Measurements from ENCODE around the gene SLCO4A1. TPM values are rescaled to one million over a fixed set of nuclear protein-coding genes. Genes with fewer than 3 reads are reported as not detected.

The SLCO4A1 gene
- total and polyA plus RNA-seq, 9 donors: 1.1 to 10.9 (median 3.7) TPM

DNA sequence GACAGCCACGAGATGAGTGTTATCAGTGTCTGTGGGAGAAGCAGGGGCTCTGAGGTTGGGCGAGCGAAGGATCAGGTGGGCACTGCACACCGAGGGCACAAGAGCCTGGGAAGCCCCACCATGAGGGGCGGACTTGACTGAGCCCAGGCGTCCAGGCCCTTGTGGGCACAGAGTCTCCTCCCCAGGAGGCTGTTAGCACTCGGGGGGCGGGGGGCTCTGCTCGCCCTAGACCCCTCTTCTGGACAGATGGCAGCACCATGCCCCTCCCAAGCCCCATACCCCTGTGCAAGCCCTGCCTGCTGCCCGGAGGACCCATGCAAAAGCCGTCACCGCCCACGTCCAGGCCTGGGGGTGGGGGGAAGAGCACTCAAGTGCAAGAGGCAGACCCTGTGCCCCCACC lies 21.7 kb upstream of the SLCO4A1 start:
- H3K27me3 ChIP-seq: no peaks in the 10 kb centered on the region
- H3K4me3 ChIP-seq: no peak overlapping the region
- TF ChIP-seq POLR2A (IDR thresholded peaks at IDR 0.05) (no peak), EP300 (IDR thresholded peaks at IDR 0.05) (no peak)
- TF ChIP-seq, protein P1, sequence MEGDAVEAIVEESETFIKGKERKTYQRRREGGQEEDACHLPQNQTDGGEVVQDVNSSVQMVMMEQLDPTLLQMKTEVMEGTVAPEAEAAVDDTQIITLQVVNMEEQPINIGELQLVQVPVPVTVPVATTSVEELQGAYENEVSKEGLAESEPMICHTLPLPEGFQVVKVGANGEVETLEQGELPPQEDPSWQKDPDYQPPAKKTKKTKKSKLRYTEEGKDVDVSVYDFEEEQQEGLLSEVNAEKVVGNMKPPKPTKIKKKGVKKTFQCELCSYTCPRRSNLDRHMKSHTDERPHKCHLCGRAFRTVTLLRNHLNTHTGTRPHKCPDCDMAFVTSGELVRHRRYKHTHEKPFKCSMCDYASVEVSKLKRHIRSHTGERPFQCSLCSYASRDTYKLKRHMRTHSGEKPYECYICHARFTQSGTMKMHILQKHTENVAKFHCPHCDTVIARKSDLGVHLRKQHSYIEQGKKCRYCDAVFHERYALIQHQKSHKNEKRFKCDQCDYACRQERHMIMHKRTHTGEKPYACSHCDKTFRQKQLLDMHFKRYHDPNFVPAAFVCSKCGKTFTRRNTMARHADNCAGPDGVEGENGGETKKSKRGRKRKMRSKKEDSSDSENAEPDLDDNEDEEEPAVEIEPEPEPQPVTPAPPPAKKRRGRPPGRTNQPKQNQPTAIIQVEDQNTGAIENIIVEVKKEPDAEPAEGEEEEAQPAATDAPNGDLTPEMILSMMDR (IDR thresholded peaks at IDR 0.05): no peak
- no peak overlapping the region for H3K27ac ChIP-seq
- H3K4me1 ChIP-seq (ENCODE audit: insufficient read depth): peaks cover 13% of the 10 kb centered on the region
- DNase-seq: peak in 1 of 5 donors; percentile 19
- H3K9me3 ChIP-seq: no peaks in the 10 kb centered on the region
- 65 to 70% (median 66%) methylated on average over 13 of the region's 13 CpGs for WGBS, 3 donors
- intact Hi-C loops (cut with DNase I): loop anchor here in 1 of 4 donors (5.0 kb wide), 1 partner anchor 318 kb away; the partner anchor contains the start of gene ADRM1
- no peaks in the 10 kb centered on the region for H3K36me3 ChIP-seq

DNA sequence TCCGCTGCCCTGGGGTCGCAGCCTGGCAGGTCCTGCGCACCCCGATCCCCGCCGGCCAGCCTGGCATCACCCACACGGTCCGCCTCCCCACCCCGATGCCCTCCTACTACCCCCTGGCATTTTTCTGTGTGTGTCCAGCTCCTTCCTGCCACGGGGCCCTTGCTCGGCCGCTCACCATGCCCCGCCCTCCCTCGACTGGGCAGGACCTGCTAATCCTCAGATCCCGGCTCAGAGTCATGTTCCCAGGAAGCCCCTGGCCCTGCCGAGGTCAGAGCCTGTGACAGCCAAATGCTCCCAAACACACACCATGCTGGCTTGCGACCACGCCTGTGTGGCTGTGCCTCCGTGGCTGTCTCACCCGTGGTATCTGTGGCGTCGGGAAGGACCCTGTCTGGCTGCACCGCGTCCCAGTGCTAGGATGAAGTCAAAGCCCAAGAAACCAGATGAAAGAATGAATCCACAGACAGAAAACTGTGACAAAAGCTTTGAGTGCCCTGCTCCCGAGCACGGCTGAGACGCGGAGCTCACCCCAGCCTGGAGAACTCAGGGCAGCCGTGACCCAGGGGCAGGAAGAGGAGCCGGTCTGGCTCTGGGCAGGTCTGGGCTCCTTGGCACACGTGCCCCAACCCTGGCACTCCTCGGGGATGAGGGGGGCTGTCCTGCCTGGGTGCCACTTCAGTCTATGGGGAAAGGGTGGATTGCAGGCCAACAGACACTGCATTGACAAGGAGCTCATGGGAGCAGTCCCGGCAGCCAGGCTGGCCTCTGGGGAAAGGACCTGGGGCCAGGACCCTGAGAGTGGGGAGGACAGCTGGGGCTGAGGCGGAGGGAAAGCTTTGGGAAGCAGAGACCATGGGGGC lies 20.8 kb upstream of the SLCO4A1 start:
- DNase-seq: peak in 1 of 5 donors; percentile 31
- Histone ChIP-seq H3K27ac (no peak overlapping the region), H3K36me3 (no peaks in the 10 kb centered on the region), H3K27me3 (no peaks in the 10 kb centered on the region), H3K9me3 (no peaks in the 10 kb centered on the region), H3K4me3 (no peak overlapping the region), H3K4me1 (ENCODE audit: insufficient read depth) (peaks cover 13% of the 10 kb centered on the region)
- intact Hi-C loops (cut with DNase I): loop anchor here in 1 of 4 donors (5.0 kb wide), 1 partner anchor 319 kb away; the partner anchor contains the start of gene ADRM1
- WGBS, 3 donors: 73 to 82% (median 74%) methylated on average over 29 to 34 of the region's 34 CpGs
- TF ChIP-seq EP300 (IDR thresholded peaks at IDR 0.05) (no peak), POLR2A (IDR thresholded peaks at IDR 0.05) (no peak)
- TF ChIP-seq, protein P1 (IDR thresholded peaks at IDR 0.05): no peak

DNA sequence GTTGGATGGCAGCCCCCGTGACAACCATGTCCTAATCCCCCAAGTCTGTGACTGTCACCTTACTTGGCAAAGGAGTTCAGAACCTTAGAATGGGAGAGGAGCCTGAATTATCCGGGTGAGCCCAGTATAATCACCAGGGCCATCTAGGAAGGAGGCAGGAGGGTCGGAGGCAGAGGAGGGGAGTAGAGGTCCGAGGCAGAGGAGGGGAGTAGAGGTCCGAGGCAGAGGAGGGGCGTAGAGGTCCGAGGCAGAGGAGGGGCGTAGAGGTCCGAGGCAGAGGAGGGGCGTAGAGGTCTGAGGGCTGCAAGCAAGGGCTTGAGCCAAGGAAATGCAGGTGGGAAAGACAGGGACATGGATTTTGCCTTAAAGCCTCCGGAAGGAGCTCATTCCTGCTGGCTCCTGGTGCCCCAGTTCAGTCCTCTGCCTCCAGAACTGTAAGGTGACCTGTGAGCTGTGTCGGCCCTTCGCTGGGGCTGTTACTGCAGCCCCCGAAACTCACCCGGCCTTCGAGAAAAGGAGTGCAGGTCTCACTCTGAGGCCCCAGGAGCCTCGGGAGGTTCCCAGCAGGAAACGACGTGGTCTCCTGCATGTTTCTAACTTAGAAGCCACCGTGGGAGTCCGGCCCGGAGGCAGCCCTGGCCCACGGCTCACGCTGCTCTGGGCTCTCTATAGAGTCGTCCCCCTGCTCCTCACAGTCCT lies 20.0 kb upstream of the SLCO4A1 start:
- 70 to 77% (median 72%) methylated on average over 25 of the region's 25 CpGs for WGBS, 3 donors
- no peaks in the 10 kb centered on the region for H3K27me3 ChIP-seq
- TF ChIP-seq EP300 (IDR thresholded peaks at IDR 0.05) (no peak), POLR2A (IDR thresholded peaks at IDR 0.05) (no peak)
- TF ChIP-seq, protein P1 (IDR thresholded peaks at IDR 0.05): no peak
- H3K4me1 ChIP-seq (ENCODE audit: insufficient read depth): peaks cover 13% of the 10 kb centered on the region
- DNase-seq: no peak
- no peaks in the 10 kb centered on the region for H3K9me3 ChIP-seq
- no peak overlapping the region for H3K4me3 ChIP-seq
- H3K27ac ChIP-seq: peak overlapping the region; percentile 58 to 91
- intact Hi-C loops (cut with DNase I): loop anchor here in 1 of 4 donors (5.0 kb wide), 1 partner anchor 320 kb away; the partner anchor contains the start of gene ADRM1
- H3K36me3 ChIP-seq: no peaks in the 10 kb centered on the region

DNA sequence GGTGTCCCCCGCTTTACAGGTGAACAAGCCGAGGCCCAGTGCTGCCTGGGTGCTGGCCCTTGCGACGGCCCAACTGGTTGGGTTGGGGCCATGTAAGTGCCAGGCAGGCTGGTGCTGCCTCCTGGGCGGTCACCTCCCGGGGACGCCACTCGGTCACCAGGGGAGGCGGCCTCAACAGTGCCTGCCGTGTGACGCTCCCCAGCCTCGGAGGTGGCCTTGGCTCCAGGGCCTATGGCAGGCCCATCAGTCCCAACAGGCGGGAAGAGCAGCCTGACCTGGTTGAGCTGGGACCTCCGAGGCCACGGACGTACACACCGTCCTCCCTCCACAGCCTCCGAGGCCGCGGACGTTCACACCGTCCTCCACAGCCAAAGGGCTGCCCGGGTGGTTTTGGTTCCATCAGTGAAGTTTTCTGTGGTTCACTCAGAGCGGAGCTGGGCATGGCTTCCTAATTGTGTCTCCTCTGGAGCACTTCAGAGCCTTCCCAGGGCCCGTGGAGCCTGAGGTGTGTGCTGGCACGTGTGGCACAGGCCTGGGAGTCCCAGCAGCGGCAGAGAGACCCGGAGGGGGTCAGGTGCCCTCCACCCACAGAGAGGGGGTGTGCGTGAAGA lies 19.3 kb upstream of the SLCO4A1 start:
- Histone ChIP-seq H3K4me1 (ENCODE audit: insufficient read depth) (peaks cover 13% of the 10 kb centered on the region), H3K36me3 (no peaks in the 10 kb centered on the region), H3K27ac (peak overlapping the region; percentile 58 to 91), H3K27me3 (no peaks in the 10 kb centered on the region), H3K9me3 (no peaks in the 10 kb centered on the region), H3K4me3 (no peak overlapping the region)
- DNase-seq: peak in 1 of 5 donors; percentile 35
- TF ChIP-seq EP300 (IDR thresholded peaks at IDR 0.05) (no peak), POLR2A (IDR thresholded peaks at IDR 0.05) (no peak)
- TF ChIP-seq, protein P1 (IDR thresholded peaks at IDR 0.05): no peak
- intact Hi-C loops (cut with DNase I): loop anchor here in 1 of 4 donors (5.0 kb wide), 1 partner anchor 321 kb away; the partner anchor contains the start of gene ADRM1
- WGBS, 3 donors: 67 to 71% (median 69%) methylated on average over 20 to 29 of the region's 29 CpGs

Measured in ovary (tissue), 9 donors.